Activated CD4-positive, alpha-beta T cell treated with anti-CD3 and anti-CD28 coated beads, Interleukin-2, amount 50 U/mL, for 4 hours (primary cell): ENCODE data around the gene GSC2.

Source experiments
- DNase-seq, 2 experiments: peaks; one replicate each; pipeline ENCODE4 v3.0.0-alpha.2; 2020

Gene GSC2

DNA sequence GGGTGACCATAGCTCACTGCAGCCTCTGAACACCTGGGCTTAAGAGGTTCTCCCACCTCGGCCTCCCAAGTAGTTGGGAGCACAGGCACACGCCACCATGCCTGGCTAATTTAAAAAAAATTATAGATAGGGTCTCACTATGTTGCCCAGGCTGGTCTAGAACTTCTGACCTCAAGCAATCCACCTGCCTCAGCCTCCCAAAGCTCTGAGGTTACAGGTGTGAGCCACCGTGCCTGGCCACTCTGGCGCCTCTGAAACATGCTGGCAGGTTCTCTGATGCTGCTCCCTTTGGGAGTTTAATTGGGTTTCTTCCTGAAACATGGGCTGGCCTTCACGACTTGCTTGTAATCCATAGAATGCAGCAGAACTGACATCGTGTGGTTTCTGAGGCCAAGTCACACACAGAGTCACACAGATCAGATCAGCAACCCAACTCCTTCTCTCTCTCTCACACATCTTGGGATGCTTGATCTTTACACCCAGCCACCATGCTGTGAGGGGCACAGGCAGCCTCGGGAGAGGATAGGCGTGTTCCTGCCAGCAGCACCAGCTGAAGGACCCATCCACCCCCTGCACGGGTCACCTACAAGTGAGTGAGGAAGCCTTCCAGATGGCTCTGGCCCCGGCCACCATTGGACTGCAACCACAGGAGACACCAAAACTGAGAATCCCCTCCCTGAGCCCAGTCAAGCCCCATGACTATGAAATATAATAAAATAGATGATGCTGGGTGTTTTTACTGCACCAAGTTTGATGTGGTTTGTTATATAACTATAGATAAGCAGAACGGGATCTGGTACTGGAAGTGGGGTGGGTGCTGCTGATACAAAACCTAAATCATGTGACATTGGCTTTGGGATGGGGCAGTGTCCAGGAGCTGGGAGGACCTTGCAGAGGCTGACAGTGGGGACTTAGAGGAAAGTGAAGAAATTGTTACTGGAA lies 3.1 kb upstream of the GSC2 start:
- DNase-seq: no peak

- DNase-seq: no peak
These were observed 1.5 kb upstream of the GSC2 start for GRCh38 chr22:19151329-19152191.

DNA sequence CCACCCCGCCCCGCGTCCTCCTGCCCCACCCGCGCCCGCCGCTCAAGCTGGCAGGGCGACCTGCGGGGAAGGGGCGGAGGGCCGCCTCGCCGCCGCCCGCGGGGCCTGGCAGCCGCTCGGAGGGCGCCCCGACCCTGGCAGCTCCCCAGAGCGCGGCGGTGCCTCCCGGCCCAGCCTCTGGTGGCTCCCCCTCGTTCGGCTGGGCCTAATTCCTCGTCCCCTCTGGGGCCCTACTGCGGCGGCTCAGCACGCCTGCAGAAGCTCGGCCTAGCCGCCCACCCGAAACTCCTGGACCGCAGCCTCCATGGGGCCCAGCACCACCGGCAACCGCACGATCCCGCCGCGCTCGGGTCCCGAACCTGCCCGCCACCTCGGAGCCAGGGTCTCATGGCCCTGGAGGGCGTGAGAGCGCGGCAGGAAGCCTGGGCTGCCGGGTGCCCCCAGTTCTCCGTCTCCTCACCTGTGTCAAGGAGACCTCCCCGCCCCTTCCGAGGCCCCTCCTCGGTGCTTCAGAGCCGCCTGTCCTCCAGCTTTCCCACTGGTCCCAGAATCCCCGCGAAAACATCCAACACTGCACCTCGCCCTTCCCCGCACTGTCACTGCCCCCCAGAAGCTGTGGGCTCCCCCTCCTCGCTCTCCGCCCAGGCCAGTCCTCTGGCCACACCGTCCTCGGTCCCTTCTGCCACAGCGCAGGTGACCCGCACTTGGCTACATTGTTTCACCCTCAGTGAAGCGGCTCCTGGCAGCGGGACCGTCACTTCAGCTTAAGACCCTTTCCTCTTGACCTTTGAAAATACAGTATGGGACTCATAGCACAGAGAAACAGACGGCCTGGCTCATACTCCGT lies 613 bp upstream of the GSC2 start:
- no peak for DNase-seq

GRCh38 chr22:19149047-19149883 lies 827 bp downstream of the GSC2 start:
- no peak for DNase-seq

DNA sequence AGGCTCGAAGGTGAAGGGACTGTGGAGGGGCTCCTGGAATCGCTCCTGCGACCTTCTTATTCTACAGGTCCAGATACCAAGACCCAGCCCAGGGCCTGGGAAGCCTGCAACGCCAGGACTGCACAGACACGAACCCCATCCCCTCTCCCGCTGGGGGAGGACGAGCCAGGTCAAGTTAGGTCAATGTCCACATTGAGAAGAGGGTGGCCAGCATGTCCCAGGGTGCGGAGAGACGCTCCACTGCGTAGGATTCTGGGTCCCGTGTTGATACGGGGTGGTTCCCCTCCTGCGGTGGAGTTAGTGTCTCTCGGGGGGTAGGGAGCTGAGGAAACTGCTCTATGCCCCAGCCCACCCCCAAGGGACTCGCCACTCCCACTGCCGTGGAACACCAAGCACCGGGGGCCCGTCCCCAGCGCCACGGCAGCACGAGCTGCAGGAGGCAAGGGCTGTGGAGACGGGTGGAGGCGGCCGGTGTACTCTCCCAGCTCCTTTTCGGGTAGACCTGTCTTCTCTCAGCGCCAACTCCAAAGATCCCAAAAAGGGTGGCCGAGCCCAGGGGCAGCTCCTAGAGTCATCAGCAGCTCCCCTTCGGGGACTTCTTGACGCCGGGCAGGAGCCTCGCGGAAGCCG lies 1.6 kb downstream of the GSC2 start:
- no peak for DNase-seq

GRCh38 chr22:19147195-19147780 lies 2.8 kb downstream of the GSC2 start:
- no peak for DNase-seq

DNA sequence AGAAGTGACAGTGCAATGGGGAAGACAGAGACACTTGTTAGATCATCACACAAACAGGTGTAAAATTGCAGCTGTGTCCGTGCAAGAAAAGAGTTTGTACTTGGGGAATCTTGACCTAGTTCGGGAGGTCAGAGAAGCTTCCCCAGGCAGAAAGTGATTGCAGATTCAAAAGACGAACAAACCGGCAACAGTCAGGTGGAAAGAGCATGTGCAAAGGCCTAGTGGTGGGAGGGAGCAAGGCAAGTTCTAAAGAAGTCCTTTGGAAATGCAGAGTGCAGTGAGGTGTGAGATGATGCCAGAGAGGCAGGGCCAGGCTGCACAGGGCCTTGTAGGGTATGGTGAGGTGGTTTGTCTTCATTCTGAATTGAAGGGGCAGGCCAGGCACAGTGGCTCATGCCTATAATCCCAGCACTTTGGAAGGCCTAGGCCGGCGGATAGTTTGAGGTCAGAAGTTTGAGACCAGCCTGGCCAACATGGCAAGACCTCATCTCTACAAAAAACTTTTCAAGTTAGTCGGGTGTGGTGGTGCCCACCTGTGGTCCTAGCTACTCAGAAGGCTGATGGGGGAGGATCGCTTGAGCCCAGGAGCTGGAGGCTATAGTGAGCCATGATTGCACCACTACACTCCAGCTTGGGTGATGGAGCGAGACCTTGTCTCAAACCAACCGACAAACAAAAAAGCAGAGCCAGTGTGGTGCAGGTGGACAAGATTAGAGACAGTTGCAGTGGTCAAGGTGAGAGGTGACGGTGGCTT lies 3.7 kb downstream of the GSC2 start:
- no peak for DNase-seq

DNA sequence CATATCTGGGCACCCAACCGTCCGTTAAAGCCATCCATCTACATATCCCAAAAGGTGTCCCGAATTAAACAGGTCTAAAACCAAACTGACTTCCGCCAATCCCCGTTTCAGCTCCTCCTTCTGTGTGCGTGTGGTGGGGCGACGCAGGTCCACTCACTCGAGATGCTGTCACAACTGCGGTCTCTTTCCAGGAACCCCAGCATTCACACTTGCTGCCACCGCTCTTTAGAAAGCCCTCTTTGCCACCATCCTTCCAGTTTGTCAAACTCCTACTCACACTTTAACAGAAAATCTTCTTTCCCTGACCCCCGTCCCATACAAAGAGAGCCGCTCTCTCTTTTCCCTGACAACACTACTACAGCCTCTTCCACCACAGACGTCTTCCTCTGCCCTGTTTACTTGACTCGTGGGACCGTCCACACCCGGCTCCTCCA lies 6.1 kb downstream of the GSC2 start:
- DNase-seq: peak in 1 of 2 experiments; percentile 16

- DNase-seq: no peak
These were observed 6.9 kb downstream of the GSC2 start for GRCh38 chr22:19143212-19143611.

- DNase-seq: no peak
These were observed 7.7 kb downstream of the GSC2 start for GRCh38 chr22:19142394-19142793.

GRCh38 chr22:19139974-19140373 lies 10.1 kb downstream of the GSC2 start:
- DNase-seq: no peak

GRCh38 chr22:19139001-19139356 lies 11.1 kb downstream of the GSC2 start:
- no peak for DNase-seq

- no peak for DNase-seq
These were observed 11.7 kb downstream of the GSC2 start for GRCh38 chr22:19138217-19139000.

DNA sequence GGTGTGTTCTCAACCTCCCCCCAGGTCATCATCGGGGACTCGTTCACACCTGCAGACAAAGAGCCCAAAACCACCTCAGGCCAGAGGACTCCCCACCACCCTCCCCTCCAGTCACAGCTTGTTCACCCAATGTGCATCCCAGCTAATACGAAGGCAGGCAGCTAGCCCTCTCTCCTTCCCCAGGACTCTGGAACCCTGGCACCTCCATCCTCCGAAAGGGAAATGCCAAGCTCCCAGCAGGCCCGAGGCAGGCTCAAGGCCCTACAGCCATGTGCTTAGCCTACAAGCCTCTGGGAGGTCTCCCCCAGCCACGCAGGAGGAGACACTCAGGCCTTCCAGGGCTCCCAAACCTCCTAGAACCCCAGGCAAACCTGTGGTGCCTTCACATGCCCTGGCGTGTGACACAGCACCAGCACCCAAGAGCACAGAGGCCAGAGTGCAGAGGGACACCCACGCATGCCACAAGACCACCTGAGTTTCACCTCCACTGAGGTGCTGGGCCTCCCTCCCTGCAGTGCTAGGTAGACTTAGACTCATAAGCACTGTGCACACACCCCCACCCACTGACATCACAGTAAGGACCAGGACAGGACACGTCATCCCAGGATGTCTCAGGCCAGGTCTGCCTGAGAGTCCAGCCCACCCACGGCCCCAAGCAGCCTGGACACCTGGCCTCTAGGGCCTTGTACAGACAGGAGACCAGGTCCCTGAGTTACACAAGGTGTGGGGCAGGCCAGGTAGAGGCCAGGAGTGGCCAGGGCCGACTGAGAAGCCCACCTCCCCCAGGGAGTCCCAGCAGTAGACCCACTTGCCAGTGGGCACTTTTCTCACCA lies 12.5 kb downstream of the GSC2 start:
- no peak for DNase-seq

DNA sequence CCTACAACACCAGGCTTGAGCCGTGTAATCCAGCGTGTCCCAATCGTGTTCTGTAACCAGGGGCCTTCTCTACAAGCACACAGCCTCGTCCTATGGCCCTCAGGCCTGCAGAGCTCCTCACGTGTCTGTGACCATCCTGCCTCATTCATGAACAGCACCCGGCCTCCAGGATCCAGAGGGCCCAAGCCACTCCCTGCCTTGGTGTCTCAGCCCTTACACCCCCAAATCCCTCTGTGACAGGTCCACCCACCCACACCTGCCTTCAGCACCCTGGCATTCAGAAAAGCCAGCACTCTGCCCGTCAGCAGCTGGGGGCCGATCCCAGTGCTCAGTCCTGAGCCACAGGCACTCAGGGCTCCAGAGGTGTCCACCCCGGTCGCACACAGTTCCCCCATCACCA lies 13.2 kb downstream of the GSC2 start:
- DNase-seq: no peak

GRCh38 chr22:19134874-19135273 lies 15.2 kb downstream of the GSC2 start:
- DNase-seq: no peak

DNA sequence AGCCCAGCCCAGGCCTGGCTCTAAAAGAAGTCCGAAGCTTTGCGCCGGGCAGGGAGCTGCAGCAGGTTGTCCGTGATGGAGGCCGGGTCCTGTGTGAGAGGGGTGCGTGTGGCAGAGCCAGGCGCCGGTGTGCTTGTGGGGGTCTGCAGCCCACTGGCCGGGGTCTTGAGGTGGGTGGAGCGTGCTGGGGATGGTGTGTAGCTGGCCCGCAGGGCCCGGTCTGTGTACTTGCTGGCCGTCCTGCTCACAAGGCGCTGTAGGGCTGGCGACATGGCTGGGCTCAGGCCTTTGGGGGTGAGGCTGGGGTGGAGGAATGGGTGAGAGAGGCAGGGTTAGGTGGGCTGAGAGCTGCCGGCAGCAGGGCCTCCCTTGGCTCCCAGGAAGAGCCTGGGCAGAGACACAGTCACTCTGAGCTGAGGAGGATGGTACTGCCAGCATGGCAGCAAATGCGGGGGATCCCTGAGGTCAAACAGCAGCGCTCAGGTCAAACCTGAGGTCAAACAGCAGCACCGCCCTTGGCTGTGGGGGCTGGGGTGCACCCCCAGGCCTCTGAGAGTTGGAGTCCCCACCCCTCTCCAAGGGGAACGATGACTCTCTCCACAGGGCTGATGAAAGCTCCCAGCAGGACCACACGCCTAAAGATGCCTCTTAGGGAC lies 15.8 kb downstream of the GSC2 start:
- DNase-seq: no peak

GRCh38 chr22:19133561-19133960 lies 16.5 kb downstream of the GSC2 start:
- no peak for DNase-seq
